NCI-H510A treated with DMSO at 0.1 percent for 48 hours (cell line): ENCODE results near the gene PGS1.
"Not testable (repeated sequence)": the region's sequence is repeated elsewhere in the genome, so short reads cannot be mapped to it uniquely, and the experiment has no call there.

Experiments used
- DNase-seq: peaks from one replicate; lab custom pipeline; 2025; lab: John Stamatoyannopoulos, UW

The PGS1 gene

GRCh38 chr17:78448356-78448993 lies 70.0 kb downstream of the PGS1 start:
- DNase-seq = no peak

GRCh38 chr17:78449983-78450595 lies 71.6 kb downstream of the PGS1 start:
- no peak for DNase-seq

- DNase-seq = no peak
These were observed 72.4 kb downstream of the PGS1 start for GRCh38 chr17:78450696-78451345.

DNA sequence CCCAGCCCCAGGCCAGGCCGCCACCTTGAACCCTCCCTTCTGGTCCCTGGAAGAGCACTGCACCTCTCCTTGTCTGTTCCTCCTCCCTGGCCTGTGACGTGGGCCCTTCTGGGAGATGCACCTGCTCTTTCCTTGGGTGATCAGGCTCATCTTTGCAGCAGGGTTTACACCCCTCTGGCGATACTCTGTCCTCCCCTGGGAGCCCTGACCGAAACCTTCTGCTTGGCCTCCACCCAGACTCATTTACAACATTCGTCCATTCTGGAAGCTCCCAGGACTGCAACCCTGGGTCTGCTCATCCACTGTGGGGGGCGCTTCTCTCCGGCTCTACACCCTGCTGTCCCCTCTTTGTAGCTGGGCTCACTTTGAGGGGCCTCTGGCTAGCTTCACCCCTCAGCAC lies 73.3 kb downstream of the PGS1 start:
- no peak for DNase-seq

DNA sequence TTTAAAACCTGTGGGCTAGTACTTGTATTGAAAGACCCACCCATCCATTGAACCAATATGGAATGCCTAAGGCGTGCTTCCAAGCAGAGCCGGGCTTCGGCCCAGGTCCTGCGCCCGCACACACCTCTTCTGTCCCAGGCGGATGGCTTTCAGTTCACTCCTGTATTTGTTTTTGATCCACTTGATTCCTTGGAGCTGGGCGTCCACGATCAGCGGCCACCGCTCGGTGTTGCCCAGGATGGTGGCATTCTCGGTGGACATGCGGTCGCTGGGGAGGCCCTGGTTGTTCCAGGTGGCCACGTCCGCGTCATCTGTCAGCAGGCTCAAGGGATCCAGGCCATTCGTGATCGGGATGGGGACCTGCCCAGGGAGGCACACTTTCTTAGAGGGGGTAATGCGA lies 75.9 kb downstream of the PGS1 start:
- DNase-seq = no peak

DNA sequence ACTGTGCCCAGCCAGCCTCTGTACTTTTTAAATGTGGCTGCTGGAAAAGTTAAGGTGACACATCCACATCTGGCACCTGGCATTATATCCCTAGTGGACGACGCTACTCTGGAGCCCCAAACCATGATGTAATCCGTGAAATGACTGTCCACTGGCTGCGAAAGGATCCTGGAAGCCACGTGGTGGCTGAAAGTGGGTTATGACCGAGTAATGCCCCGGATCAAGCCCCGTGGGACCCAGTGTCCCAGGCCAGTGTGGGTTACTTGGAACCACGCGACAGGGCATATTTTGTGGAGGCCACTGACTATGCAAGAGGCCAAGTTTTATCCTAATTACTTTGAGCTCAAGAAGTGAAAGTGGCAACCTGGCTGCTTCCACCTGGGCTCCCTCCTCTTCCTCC lies 79.6 kb downstream of the PGS1 start:
- DNase-seq = no peak

GRCh38 chr17:78458736-78459335 lies 80.4 kb downstream of the PGS1 start:
- DNase-seq = no peak

- DNase-seq = no peak
These were observed 81.2 kb downstream of the PGS1 start for GRCh38 chr17:78459696-78460095.

DNA sequence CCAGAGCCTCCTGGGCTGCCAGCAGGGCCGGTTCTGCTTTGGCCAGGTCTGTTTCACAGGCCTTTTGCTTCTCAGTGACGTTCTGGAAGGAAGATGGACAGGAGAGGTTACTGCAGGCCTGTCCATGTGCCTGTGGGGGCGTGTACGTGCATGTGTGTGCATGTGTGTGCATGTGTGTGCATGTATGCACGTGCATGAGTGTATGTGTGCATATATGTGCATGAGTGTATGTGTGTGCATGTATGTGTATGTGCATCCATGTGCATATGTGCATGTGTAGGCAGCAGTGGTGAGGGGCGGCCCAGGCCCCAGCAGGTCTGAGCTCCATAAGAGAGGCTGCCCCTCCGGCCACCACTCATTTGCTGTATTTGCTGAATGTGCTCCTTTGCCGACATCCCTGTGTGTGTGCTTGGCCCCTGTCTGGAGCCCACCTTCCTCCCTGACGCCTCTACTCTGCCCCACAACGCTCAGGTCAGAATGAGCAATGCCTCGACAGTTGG lies 81.8 kb downstream of the PGS1 start:
- DNase-seq = no peak

DNA sequence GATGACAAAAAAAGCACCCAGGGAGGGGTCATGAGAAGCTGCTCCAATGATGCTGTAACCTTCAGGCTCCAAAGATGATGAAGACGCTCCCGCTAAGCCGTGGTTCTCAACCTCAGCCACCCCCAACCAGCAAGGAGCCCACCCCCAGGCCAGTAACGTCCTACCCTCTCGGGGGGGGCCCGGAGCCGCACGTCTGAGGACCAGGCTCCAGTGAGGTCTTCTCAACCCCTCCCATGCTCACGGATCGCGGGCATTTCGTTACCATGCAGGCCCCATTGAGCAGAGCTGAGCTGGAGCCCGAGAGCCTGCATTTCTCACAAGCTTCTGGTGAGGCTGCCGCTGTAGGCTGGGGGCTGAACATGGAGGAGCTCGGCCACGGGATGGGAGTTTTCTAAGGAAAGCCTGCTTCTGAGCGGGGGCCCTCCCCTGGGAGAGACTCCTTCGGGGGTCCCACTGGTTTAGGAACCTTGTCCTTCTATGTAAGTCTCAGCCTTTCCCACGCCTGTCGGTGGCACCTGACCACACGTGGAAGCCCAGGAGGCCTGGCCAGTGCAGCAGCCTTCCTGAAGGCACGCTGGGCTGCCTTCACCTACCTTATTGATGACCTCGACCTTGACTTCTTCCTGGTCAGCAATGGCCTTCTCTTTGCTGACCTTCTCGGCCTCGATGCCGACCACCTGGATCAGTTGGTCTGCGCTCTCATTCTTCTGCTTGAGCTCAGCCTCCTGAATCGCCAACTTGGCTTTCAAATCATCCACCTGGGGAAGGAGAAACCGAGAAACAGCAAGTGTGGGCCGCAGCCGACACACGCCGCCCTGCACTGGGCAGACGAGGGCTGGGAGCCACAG lies 82.7 kb downstream of the PGS1 start:
- no peak for DNase-seq

DNA sequence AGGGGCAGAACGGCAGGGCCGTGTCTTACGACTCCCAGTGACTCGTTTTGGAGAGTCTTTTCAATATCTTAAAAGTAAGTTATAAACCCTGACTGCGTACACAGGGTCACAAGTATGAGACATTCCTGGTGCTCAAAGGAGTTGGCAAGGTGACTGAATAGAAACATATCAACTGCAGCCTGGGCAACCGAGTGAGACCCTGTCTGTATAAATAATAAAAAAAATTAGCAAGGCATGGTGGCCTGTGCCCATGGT lies 83.3 kb downstream of the PGS1 start:
- no peak for DNase-seq

- no peak for DNase-seq
These were observed 83.7 kb downstream of the PGS1 start for GRCh38 chr17:78462148-78462547.

GRCh38 chr17:78466109-78466785 lies 87.8 kb downstream of the PGS1 start:
- DNase-seq = not testable (repeated sequence)

- no peak for DNase-seq
These were observed 88.6 kb downstream of the PGS1 start for GRCh38 chr17:78466786-78467715.

- DNase-seq = no peak
These were observed 89.9 kb downstream of the PGS1 start for GRCh38 chr17:78468366-78468765.

DNA sequence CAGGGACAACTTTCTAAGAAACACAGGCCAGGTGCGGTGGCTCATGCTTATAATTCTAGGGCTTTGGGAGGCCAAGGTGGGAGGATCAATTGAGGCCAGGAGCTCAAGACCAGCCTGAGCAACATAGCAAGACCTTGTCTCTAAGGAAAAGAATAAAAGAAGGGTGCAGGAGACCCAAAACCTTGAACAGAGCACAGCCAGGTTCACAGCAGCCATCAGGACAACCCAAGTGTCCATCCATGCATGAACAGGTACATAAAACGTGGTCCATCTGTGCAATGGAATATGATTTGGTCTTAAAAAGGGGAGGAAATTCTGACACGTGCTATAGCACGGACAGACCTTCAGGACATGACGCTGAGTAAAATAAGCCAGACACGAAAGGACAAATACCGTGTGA lies 91.0 kb downstream of the PGS1 start:
- no peak for DNase-seq

- DNase-seq = no peak
These were observed 93.2 kb downstream of the PGS1 start for GRCh38 chr17:78471635-78472034.

GRCh38 chr17:78472035-78472905 lies 93.8 kb downstream of the PGS1 start:
- DNase-seq = no peak

DNA sequence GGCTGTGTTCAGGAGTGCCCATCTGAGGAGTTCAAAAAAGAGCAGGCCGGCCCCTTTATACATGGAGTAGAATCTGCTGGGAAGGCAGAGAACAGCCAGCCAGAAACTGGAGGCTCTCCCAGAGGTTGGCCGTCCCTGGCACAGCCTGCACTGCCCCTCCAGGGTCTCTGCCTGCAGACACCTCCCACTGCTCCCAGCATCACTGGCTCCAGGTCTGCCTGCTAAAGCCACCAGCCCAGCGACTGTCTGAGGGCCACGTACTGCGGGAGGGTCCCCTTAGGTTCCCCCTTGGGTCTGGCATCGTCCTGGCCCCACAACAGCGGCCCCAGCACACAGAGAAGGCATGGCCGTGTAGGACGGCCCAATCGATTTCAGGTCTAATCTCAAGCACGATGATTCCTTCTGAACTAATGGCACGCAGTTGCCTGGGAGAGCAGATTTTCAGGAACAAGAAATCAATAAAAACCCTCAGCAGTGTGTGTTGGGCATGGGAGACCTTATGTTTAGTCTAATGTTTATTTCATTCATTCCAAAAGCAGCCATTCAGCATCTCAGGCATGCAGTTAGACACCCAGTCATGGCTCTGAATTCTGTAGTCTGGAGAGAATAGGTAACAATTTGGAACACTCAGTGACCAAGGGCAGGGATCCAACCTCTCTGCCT lies 95.6 kb downstream of the PGS1 start:
- no peak for DNase-seq
